GM18505 (cell line): Measurements from ENCODE around the gene NECAB3.

Experiments used
- ATAC-seq: cut with Tn5 transposase; IDR thresholded peaks from one replicate; pipeline ENCODE4 v1.9.1; 2021; ENCODE audit not compliant: unreplicated experiment
- POLR2A ChIP-seq: IDR thresholded peaks from 4 replicates; pipeline ENCODE4 v1.6.1; 2011; ENCODE audit warnings: borderline replicate concordance; ENCODE audit not compliant: insufficient read depth, insufficient read length; ENCODE audit errors: extremely low read depth

NECAB3 gene

GRCh38 chr20:33679758-33680485 is 5.7 kb upstream of the NECAB3 start:
- TF ChIP-seq POLR2A = peak; percentile 16
- peak; percentile 57 for ATAC-seq

GRCh38 chr20:33677991-33678702 is 3.9 kb upstream of the NECAB3 start:
- no peak for ATAC-seq
- TF ChIP-seq POLR2A = no peak

DNA sequence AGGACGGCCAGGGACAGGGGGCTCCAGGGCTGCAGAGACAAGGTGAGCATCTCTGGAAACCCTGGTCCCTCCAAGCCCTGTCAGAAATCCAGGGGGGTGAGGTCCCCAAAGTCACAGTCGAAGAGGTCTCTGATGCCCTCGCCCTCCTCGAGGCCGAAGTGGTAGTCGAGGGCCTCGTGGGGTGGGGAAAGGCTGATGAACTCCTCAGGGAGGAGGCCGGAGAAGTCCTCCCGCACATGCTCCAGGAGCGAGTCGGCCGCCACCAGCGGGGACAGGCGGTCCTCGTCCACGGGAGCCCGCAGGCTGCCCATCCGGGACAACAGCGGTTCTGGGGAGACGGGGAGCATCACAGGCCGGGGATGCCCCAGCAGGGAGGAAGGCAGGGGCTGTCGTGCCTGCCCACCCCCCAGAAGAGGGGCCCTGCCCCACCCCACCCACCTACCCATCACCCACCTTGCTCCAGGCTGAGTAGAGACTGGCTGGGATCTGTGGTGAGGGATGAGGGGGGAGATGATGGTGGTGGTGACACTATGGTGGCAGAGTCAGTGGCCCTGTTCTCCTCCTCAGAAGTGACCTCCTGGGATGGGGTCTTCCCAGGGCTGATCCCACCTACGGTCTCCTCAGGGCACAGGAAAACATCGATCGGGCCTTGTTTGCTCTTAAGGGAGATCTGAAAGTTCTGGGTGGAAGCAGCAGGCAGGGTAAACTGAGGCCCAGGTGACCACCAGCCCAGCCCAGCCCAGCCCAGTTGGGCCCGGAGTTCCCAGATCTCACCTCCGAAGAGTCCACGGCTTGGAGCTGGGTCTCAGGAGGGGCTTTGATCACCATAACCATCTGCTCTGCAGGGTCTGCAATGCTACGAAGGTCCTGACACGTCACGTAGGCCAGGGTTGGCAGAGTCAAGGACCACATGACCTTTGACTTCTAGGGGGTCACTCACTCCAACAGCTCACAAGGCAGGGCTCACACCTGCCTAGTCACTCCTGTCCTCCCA is 2.7 kb upstream of the NECAB3 start:
- no peak for ATAC-seq

DNA sequence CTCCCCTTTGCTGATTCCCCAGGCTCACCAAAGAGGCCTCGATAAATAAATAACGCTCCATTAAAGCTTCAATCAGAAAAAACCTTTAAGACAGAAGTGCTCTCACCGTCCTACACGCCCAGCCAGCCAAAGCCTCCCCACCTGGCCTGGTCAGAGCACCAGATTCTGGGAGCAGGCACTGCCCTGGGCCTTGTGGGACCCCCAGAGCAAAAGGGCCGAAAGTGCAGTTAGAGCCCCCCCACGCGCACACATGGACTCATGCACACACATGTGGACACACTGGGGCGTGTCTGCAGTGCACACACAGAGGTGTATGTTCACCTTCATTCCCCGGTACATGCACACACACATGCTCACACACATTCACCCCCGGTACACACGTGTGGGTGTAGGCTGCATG is 1.9 kb upstream of the NECAB3 start:
- TF ChIP-seq POLR2A = no peak
- no peak for ATAC-seq

More for the DNA sequence above, 2.7 kb upstream of the NECAB3 start:
- TF ChIP-seq POLR2A = no peak

GRCh38 chr20:33675136-33675959 is 1.1 kb upstream of the NECAB3 start:
- no peak for TF ChIP-seq POLR2A
- no peak for ATAC-seq

- no peak for TF ChIP-seq POLR2A
- no peak for ATAC-seq
These were observed 576 bp downstream of the NECAB3 start for GRCh38 chr20:33673410-33674293.

GRCh38 chr20:33673114-33673409 is 1.2 kb downstream of the NECAB3 start:
- ATAC-seq = no peak
- no peak for TF ChIP-seq POLR2A

GRCh38 chr20:33672426-33673113 is 1.7 kb downstream of the NECAB3 start:
- no peak for TF ChIP-seq POLR2A
- ATAC-seq = no peak

GRCh38 chr20:33671573-33672288 is 2.5 kb downstream of the NECAB3 start:
- no peak for TF ChIP-seq POLR2A
- no peak for ATAC-seq

DNA sequence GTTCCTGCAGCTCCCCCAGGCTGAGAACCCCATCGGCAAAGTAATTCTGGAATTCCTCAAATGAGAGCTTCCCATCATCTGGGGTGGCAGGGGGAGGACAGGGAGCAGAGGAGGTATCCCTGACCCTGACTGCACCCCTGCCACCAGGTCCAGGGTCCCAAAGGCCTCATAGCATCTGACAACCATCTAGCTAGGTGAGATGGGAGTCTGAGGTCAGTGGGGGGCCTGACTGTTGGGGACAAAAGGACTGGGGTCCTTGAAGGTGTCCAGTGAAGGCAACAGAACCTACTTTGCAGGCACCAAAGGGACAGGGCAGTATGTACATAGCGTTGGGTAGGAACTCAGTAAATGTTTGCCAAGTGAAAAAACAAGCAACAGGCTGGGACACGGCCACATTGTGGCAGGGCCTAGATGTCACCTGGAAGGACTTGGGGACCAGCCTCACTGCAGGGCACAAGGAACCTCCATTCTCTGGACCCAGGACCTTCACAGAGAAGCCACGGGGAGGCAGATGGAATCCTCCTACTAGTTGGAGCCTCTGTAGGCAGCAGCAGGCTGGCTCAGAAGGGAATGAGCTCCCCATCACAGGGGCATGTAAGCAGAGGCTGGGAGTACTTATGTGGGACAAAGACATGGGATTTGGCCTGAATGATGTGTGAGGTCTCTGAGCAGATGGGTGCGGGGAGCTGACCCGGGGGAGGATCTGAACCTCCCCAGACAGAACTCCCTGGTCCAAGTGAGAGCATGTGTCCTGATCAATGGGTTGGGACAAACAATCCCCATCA is 3.3 kb downstream of the NECAB3 start:
- TF ChIP-seq POLR2A = no peak

DNA sequence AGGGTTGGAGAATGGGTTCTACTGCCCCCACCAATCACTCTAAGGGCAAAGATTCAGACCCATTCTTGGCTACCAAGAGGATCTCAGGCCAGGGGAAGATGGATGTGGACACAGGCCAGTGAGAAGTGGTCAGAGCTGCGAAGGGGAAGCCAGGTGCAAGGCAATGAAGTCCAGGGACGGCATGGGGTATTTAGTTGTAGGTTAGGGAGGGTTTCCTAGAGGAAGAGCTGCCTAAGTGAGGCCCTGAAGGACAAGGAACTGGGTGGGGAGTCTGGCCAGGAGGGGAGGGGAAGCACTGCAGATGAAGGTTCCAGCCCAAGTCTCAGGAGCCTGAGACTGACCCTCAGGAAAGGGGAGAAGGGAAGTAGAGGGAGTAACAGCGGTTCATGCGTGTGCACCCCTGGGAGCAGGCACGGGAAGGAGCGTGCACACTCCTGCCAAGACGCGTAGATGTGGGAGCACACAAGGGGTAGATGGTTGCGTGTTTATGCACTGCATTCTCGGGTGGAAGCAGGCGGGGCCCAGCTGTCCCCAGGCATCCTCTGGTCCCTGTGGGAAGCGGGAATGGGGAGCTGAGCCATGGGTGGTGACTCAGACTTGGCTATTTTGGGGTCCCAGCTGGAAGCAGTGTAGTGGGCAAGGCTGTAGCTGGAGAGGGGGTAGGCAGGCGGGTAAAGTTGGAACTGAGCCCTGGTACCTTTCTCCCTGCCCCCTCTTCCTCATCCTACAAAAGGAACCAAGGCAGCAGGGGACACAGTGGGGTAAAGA is 4.2 kb downstream of the NECAB3 start:
- TF ChIP-seq POLR2A = no peak
- no peak for ATAC-seq

More for the DNA sequence above, 3.3 kb downstream of the NECAB3 start:
- ATAC-seq = no peak
